Breast epithelium (tissue), 3 donors: ENCODE data around the gene PRDX5.

Experiments used
- CTCF ChIP-seq, 3 donors: fragments of 450-650 bp; IDR thresholded peaks; one replicate each; pipeline ENCODE4 v1.5.1; 2016 to 2017; ENCODE audit warnings: antibody characterized with exemption in 3 of 3, mild to moderate bottlenecking in 3 of 3, moderate library complexity in 3 of 3
- POLR2A ChIP-seq: fragments of 450-650 bp; IDR thresholded peaks from one replicate; pipeline ENCODE4 v1.6.1; 2016; ENCODE audit warnings: antibody characterized with exemption, mild to moderate bottlenecking, moderate library complexity

- TF ChIP-seq POLR2A (no peak), CTCF (IDR thresholded peaks at IDR 0.05) (no peak)
These were observed 13.0 kb downstream of the PRDX5 start for GRCh38 chr11:64330888-64331287.
